Activated T-helper 9 cell treated with anti-CD3 and anti-CD28 coated beads, Interleukin-2, amount 50 U/mL, for 16 hours (primary cell): ENCODE results near the gene CDR2L.
"Not testable (repeated sequence)": the region's sequence is repeated elsewhere in the genome, so short reads cannot be mapped to it uniquely, and the experiment has no call there.

Experiments
- DNase-seq: peaks from one replicate; pipeline ENCODE4 v3.0.0-alpha.2; 2020; ENCODE audit warnings: low read depth

Gene CDR2L

DNA sequence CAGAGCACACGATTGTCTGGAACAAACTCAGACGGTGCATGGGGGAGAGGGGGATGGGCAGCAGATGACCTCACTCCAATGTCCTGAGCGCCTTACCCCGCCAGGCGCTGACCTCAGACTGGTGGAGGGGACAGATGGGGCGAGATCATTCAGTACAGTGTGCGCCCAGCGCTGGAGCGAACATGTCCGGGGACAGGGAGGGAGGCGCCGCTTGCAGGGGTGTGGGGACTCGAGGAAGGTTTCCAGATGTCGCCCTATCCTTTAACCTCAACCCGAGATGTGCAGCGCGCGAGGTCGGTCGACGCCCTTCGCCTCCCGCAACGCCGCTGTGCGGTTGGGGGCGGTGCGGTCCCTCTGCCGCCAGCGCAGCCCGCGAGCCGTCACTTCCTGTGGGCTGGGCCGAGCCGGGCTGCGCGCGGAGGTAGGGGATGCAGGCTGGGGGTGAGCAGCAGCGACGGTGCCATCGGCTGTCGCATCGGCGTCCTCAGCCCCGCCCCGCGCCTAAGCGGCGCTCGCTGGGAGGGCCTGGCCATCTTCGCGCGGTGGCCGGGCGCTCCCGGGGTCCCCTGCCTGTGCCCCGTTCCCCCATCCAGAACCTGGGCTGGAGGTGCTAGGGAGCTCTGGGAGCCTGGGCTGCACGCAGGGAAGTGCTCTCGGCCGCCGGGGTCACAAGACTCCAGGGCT lies 5.3 kb upstream of the CDR2L start:
- peak; percentile 71 for DNase-seq

DNA sequence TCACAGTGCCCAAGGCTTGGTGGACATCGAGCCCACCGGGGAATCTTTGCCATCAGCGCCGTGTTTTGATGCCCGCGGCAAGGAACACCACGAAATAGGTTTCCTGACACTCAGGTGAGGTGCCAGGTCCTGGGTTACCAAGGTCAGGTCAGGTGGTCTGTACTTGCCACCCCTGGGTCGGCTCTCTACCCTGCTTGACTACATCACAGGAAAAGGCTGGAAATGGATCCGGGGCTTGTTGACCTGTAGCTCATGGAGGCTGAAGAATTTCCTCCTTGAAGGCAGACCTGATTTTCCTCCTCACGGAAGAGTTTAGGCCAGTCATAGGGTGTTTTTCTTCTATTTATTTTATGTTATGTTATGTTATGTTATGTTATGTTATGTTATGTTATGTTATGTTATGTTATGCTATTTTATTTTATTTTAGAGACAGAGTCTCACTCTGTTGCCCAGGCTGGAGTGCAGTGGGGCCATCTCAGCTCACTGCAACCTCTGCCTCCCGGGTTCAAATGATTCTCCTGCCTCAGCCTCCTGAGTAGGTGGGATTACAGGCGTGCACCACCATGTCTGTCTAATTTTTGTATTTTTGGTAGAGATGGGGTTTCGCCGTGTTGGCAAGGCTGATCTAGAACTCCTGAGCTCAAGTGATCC lies 4.6 kb upstream of the CDR2L start:
- not testable (repeated sequence) for DNase-seq

DNA sequence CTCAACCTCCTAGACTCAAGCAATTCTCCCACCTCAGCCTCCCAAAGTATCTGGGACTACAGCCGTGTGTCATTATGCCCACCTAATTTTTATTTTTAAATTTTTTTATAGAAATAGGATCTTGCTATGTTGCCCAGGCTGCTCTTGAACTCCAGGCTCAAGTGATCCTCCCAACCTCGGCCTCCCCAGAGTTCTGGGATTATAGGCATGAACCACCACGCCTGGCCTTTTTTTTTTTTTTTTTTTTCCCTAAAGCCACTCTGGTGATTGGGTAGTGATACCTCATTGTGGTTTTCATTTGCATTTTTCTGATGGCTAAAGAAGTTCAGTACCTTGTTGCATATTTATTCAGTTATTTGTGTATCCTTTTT lies 1.2 kb upstream of the CDR2L start:
- DNase-seq = no peak

DNA sequence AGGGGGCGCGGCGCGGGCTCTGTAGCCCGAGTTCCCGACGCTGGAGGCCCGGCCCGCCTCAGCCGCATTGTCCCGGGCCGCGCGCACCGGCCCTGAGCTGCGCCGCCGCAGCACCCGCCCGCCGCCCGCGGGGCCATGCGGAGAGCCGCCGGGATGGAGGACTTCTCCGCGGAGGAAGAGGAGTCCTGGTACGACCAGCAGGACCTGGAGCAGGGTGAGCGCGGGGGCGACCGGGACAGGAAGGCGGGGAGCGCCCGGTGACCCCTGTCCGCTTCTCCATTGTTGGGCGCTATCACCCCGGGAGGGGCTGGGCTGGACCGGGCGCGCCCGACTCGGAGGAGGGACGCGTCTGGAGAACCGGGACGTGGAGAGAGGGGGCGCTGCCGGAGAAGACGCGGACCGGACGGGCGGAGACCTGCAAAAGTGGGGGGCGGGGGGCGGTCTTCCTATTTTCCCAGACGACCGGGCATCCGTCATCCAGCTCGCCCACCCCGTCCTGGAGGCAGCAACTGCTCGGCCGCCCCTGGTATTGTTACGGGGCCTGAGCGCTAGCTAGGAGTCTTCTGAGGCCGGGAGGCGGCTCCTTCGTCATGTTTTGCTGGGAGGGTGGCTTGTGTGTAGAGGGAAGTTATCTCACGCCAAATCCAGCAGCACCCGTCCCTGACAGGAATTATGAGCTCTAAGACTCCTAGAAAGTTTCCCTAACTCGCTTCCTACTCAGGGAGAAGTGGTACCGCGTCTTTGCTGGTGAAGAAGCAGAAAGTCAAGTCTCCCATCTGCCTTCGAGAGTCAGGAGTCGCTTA lies 678 bp downstream of the CDR2L start:
- no peak for DNase-seq

DNA sequence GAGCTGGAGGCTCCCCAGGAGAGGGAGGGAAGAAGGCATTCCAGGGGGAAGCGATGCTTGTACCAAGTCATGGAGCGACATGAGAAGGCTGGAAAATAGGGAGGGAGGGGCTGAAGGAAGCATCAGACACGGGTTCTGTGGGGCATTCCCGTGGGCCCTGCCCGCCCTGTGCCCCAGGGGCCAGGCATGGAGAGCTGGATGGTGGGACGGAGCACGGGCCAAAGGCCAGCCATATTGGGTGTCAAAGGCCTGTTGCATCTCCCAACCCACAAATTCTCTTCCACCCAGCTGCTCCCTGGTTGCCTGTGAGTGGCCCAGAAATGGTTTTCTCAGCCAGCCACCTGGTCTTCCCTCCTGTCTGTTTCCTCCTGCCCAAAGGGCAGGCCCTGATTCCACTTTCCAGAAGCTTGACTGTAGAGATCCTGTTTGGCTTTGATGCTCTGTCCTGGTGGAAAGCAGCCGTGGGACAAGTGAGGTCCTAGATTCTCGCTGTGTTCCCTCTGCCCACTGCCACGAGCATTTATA lies 3.2 kb downstream of the CDR2L start:
- DNase-seq = no peak

DNA sequence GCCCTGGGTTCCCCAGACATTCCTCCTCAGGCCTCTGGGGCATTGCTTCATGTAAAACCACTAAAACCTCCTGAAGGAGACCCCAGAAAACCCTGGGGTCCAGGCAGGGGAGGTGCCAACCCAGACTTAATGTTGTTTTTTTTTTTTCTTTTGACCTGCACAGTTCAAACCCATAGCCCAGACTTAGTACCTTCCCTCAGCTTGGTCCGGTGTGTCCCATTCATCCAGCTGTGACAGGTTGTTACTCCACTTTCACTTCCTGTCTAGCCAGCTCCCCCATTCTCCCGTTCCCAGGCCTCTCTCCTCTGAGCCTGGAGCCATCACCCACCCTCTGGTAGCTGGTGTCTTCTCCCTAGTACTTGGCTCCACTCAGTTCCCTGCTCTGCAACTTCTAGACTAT lies 4.8 kb downstream of the CDR2L start:
- DNase-seq = no peak

DNA sequence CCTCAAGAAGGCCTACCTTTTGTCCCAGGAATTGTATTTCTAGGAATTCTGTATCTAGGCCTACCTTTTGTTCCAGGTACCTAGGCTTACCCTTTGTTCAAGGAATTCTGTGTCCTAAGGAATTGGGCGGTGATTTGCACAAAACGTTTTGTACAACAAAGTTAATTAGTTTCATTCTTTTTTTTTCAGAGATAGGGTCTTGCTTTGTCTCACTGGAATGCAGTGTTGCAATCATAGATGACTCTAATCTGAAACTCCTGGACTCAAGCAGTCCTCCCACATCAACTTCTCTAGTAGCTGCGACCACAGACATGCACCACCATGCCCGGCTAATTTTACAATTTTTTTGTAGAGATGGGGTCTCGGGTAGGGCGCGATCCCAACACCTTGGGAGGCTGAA lies 7.0 kb downstream of the CDR2L start:
- no peak for DNase-seq

DNA sequence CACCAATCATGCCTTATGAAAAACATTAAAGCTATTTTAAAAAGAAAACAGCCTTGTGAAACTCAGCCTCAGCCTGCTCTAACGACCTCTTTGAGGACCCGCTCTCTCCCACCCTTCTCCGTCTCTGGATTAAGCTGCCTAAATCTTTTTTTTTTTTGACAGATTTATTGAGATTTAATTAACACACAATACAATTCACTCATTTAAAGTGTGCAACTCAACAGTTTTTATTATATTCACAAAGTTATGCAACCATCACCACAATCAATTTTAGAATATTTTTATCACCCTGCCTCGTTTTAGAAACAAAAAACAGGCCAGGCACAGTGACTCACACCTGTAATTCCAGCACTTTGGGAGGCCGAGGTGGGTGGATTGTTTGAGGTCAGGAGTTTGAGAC lies 8.4 kb downstream of the CDR2L start:
- DNase-seq = no peak

DNA sequence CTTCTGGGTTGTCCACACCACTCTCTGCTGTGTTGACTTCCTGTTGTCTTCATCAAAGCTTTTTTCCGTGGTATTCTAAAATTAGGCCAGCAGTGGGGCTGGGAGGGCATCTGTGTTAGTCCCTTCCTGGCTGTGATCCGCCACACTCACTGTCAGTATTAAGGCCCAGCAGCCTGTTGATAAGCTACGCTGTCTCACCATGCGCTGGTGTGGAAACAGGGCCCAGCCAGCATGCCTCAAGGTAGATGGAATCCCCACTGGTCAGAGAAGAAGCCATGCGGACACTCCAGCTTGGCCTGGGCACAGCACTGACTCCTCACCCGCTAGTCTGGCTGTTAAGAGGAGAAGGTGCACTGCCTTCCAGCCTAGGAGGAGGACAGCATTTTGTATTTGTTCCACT lies 11.4 kb downstream of the CDR2L start:
- DNase-seq = no peak

DNA sequence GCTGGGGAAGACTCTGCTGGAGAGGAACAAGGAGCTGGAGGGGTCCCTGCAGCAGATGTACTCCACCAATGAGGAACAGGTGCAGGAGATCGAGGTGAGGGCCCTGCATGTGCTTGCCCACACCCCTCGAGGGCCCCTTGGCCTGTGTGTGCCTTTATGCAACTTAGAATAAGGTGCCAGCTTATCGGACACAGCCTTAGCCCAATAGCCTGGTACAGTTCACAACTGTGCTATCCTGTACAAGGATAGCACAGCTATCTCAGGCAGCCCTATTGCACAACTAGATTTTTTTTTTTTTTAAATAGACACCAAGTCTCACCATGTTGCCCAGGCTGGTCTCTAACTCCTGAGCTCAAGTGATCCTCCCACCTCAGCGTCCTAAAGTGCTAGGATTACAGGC lies 12.1 kb downstream of the CDR2L start:
- no peak for DNase-seq

DNA sequence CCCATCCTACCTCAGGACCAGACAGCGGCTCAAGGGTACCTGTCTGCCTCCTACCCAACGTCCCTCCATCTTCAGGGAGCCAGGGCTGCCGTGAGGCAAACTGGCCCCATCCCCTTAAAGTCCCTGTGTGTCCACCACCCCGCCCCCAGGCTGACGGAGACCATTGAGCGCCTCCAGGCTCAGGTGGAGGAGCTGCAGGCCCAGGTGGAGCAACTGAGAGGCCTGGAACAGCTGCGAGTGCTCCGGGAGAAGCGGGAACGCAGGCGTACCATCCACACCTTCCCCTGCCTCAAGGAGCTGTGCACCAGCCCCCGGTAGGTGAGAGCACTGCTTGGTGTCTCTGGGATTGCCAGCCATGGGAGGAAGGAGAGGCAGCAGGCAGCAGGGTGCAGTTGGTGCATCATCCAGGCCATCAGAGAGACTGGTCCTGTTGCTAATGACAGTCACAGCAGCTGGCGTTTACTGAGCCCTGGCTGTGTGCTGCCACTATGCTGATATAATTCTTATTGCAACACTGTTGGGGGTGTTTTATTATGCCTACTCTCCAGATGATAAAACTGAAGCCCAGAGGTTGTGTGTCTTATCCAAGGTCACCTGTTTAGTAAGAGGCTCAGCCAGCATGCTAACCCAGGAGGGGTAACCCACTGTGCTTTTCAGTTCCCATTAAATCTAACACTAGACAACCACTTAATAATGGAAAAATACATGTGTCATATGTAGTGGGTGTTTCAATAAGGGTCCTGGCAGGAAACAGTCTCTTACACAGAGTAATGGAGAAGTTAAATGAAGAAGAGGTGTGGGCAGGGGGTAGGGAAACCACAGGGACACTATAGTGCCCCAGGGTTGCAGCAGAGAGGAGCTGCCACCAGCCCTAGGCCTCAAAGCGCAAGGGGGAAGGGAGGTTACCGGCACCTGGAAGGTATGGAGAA lies 14.7 kb downstream of the CDR2L start:
- DNase-seq = no peak

DNA sequence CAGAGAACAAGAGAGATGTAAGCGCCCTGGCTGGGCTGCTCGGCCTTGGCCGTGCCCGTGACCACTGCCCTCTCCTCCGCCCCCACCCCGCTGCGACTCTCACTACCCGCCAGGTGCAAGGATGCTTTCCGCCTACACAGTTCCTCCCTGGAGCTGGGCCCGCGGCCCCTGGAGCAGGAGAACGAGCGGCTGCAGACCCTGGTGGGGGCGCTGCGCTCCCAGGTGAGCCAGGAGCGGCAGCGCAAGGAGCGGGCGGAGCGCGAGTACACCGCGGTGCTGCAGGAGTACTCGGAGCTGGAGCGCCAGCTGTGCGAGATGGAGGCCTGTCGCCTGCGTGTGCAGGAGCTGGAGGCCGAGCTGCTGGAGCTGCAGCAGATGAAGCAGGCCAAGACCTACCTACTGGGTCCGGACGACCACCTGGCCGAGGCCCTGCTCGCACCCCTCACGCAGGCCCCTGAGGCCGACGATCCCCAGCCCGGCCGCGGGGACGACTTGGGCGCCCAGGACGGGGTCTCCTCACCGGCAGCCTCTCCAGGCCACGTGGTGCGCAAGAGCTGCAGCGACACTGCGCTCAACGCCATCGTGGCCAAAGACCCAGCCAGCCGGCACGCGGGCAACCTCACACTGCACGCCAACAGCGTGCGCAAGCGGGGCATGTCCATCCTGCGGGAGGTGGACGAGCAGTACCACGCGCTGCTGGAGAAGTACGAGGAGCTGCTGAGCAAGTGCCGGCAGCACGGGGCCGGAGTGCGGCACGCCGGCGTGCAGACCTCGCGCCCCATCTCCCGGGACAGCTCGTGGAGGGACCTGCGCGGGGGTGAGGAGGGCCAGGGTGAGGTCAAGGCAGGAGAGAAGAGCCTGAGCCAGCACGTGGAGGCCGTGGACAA lies 15.9 kb downstream of the CDR2L start:
- no peak for DNase-seq

DNA sequence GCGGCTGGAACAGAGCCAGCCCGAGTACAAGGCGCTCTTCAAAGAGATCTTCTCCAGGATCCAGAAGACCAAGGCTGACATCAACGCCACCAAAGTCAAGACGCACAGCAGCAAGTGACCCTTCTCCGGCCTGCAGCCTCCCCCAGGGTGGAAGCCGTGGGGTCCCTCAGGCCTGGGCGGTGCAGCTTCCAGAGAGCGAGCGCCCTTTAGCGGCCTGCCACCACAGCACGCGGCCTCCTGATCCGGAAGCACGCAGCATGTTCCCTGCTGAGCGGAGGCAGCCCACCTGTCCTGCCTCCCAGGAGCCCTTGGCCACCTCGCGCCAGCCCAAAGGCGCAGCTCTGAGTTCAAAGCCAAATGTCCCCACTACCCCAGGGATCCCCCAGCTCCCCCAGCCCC lies 16.5 kb downstream of the CDR2L start:
- DNase-seq = no peak

DNA sequence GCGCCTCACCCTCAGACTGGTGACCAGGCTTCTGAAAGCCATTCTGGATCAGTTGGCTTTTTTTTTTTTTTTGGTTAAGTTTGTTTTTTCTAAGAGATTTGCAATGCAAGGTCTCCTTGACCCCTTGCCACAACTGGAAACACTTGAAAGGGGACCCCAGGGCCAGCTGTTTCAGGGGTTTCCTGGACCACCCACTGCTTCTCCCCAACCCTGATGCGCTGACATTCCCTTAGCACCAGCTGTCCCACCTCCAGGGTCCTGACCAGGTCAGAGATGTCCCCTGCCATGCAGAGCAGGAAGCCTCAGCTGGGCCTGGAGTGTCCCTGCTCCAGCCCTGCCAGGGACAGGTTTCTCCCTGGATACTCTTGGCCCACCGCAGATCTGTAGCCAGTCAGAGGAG lies 16.9 kb downstream of the CDR2L start:
- DNase-seq = no peak

DNA sequence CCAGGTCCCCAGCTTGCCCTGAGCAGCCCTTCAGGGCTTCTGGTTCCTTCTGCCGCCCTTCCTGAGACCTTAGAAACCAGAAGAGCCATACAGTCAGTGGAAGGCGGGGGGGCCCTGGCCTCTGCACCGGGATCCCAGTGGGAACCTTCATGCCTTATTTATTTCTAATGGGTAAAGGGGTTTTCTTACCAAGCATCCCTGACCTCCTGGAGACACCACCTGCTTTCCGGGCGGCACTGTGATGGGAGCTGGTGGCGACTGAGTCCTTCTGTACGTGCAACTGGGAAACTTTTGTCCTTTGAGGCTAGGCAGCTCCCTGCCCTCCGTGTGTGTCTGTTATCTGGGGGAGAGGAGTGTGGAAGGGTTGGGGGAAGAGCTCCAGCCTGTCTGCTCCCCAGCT lies 17.9 kb downstream of the CDR2L start:
- no peak for DNase-seq

DNA sequence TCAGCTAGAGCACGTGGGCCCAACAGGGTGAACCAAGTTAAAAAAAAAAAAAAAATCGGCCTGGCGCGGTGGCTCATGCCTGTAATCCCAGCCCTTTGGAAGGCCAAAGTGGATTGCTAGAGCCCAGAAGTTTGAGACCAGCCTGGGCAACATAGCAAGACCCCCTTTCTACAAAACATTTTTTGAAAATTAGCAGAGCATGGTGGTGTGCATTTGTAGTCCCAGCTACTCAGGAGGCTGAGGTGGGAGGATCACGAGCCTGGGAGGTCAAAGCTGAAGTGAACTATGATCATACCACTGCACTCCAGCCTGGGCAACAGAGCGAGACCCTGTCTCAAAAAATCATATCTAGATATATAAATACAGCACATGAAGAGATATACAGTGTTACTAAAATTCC lies 18.7 kb downstream of the CDR2L start:
- not testable (repeated sequence) for DNase-seq

DNA sequence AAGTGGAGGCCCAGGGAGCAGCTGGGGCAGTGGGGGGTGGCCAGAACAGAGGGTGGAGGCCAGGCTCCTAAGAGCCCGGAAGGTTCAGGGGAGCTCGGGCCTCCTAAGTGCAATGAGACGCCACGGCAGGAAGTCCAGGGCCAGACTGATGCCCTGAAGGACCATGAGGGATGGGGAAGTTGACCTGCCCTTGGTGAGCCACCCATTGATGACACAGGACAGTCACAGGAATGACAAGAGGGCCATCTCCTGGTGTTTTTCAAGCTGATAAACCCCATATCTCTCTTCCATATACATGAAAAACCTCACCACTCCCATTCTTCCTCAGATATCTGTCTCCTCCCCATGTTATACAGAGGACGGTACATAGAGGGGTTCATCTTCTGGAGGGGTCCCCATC lies 19.2 kb downstream of the CDR2L start:
- DNase-seq = no peak

DNA sequence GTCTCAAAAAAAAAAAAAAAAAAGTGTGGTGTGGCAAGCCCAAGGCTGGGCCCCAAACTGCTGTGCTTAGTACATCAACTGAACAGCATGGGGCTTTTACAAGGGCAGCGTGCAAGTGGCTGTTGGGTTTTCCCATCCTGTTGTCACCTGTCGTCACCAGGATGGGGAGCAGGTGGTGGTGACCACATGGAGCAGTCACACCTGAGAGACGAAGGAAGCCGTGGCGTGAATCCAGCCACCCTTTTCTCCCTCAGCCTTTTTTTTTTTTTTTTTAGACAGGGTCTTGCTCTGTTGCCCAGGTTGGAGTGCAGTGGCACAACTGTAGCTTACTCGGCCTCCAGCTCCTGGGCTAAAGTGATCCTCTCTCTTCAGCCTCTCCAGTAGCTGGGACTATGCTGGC lies 20.9 kb downstream of the CDR2L start:
- DNase-seq = no peak

DNA sequence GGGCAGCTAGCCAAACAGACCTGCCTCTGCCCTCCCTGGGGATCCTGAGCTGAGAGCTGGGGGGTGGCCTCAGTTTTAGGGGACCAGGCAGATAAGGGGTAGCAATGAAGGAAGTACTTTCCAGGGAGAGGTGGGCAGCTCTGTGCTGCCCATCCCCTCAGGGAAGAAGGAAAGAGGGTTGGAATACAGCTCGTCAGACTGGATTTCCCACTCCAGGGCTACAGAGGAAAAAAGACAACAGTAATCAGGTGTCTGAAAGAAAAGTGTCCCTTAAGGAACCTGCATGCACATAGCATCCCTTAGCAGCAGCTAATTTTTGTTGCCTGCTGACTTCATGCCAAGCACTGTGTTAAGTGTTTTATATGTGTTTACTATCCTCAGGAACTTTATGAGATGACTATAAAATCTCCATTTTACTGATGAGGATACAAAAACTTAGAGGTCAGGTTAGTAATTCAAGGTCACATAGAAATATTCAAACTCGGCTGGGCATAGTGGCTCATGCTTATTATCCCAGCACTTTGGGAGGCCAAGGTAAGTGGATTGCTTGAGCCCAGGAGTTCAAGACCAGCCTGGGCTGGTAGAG lies 21.8 kb downstream of the CDR2L start:
- no peak for DNase-seq

DNA sequence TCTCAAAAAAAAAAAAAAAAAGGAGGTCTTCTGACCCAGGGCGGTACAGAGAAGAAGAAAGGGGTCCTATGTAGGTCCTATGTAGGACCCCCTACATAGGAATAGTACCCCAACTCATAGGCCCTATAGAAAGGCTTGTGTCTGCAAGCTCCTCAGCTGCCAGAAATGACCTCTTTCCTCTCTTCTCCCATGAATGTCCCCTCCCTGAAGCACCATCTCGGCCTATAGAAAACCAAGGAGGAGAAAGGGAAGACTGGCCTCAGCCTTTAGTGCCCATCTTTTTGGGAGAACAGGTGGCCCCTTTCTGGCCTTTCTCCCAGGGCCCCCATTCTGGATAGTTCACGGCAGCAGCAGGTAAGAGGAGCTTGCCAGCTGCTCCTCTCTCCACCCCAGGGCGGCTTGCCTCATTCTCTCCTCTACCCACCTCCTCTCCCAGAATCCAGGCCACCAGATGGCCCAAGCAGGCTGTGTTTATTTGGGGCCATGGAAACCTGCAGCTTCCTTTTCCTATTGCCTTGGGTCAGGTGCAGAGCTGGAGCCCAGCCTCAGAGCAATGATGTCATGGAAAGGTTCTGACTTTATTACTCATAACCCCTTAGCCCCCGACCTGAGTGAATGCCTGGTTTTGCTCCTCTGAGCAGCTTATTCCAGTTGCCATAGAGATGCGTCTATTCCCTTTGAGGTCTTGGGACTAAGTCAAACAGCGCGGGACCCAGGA lies 23.4 kb downstream of the CDR2L start:
- no peak for DNase-seq
